Gastroesophageal sphincter (tissue), 3 donors: Measurements from ENCODE around the gene HTR3C.

Experiments
- CTCF ChIP-seq, 4 experiments: fragments of 200-600 bp in 2 of 4; fragments of 450-650 bp in 2 of 4; sonication (generic) in 1 of 4; IDR thresholded peaks; one replicate each; pipeline ENCODE4 v1.5.1; 2017 to 2019; ENCODE audit warnings: antibody characterized with exemption in 4 of 4, mild to moderate bottlenecking in 2 of 4, moderate library complexity in 2 of 4
- POLR2A ChIP-seq, 2 donors: fragments of 450-650 bp; IDR thresholded peaks; one replicate each; pipeline ENCODE4 v1.6.1; 2017; ENCODE audit warnings: antibody characterized with exemption in 2 of 2, mild to moderate bottlenecking in 2 of 2, moderate library complexity in 1 of 2

GRCh38 chr3:184011937-184012889 lies 40.6 kb upstream of the HTR3C start:
- TF ChIP-seq POLR2A (IDR thresholded peaks at IDR 0.05) (no peak), CTCF (IDR thresholded peaks at IDR 0.05) (no peak)
